ENCODE measurements around the gene PTPRH. TPM values are rescaled to one million over a fixed set of nuclear protein-coding genes. Genes with fewer than 3 reads are reported as not detected.

Gene PTPRH
- total and polyA plus RNA-seq, 9 of the 15 experiments (the other 6 are each of a cell fraction or from before 2014, with no cell fraction given) = 0.87 to 34.3 (median 22.7) TPM

DNA sequence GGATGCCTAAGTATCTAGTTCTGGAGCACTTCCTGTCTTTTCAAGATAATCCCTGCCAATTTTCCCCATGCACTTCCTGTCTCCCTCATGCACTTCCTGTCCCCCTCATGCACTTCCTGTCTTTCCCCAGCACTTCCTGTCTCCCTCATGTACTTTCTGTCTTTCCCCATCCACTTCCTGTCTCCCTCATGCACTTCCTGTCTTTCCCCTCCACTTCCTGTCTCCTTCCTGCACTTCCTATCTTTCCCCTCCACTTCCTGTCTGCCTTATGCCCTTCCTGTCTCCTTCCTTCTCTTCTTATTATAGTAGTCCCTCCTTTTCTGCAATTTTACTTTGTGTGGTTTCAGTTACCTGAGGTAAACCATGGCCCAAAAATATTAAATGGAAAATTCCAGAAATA is 57.3 kb downstream of the PTPRH start (continued):
- TF ChIP-seq, protein P1, sequence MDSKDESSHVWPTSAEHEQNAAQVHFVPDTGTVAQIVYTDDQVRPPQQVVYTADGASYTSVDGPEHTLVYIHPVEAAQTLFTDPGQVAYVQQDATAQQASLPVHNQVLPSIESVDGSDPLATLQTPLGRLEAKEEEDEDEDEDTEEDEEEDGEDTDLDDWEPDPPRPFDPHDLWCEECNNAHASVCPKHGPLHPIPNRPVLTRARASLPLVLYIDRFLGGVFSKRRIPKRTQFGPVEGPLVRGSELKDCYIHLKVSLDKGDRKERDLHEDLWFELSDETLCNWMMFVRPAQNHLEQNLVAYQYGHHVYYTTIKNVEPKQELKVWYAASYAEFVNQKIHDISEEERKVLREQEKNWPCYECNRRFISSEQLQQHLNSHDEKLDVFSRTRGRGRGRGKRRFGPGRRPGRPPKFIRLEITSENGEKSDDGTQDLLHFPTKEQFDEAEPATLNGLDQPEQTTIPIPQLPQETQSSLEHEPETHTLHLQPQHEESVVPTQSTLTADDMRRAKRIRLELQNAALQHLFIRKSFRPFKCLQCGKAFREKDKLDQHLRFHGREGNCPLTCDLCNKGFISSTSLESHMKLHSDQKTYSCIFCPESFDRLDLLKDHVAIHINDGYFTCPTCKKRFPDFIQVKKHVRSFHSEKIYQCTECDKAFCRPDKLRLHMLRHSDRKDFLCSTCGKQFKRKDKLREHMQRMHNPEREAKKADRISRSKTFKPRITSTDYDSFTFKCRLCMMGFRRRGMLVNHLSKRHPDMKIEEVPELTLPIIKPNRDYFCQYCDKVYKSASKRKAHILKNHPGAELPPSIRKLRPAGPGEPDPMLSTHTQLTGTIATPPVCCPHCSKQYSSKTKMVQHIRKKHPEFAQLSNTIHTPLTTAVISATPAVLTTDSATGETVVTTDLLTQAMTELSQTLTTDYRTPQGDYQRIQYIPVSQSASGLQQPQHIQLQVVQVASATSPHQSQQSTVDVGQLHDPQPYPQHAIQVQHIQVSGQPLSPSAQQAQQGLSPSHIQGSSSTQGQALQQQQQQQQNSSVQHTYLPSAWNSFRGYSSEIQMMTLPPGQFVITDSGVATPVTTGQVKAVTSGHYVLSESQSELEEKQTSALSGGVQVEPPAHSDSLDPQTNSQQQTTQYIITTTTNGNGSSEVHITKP (IDR thresholded peaks at IDR 0.05; ENCODE audit: partially characterized antibody) = peak; percentile 21
- TF ChIP-seq OTX1 (CRISPR knock-in tag; IDR thresholded peaks at IDR 0.05) (peak; percentile 83), RBM15 (IDR thresholded peaks at IDR 0.05; ENCODE audit: insufficient read depth, low read length) (no peak), BCOR (IDR thresholded peaks at IDR 0.05) (peak; percentile 34; the same call in 1 of the 2 replicates), NFRKB (IDR thresholded peaks at IDR 0.05; ENCODE audit: low read depth) (peak; percentile 64; the same call in 1 of the 2 replicates), SMARCA4 (IDR thresholded peaks at IDR 0.05) (0 out of 2 replicates have a peak, but pooled peaks have one; percentile 20), ARHGAP35 (IDR thresholded peaks at IDR 0.05; ENCODE audit: partially characterized antibody) (peak; percentile 9), EHMT2 (IDR thresholded peaks at IDR 0.05) (peak; percentile 91), MCM7 (IDR thresholded peaks at IDR 0.05) (peak in 1 of 2 experiments; percentile 33; a peak in 1 of 4 replicates), EP400 (IDR thresholded peaks at IDR 0.05) (peak; percentile 71; the same call in 1 of the 2 replicates), KLF1 (tag; IDR thresholded peaks at IDR 0.05) (no peak), NCOA1 (IDR thresholded peaks at IDR 0.05; ENCODE audit: low read depth) (peak; percentile 80), RBM39 (optimal IDR thresholded peaks at IDR 0.05; ENCODE audit: low read depth, low read length) (no peak), ELF4 (CRISPR knock-in tag; IDR thresholded peaks at IDR 0.05) (peak; percentile 96), TRIM24 (IDR thresholded peaks at IDR 0.05) (peak; percentile 72 to 81), LCOR (CRISPR knock-in tag; IDR thresholded peaks at IDR 0.05) (no peak), DPF2 (IDR thresholded peaks at IDR 0.05) (peak; percentile 55), RBFOX2 (IDR thresholded peaks at IDR 0.05; ENCODE audit: low read depth, low read length) (0 out of 2 replicates have a peak, but pooled peaks have one; percentile 21), MECOM (CRISPR knock-in tag; IDR thresholded peaks at IDR 0.05) (no peak), ILK (tag; IDR thresholded peaks at IDR 0.05; ENCODE audit: borderline replicate concordance, low read depth) (no peak)
- TF ChIP-seq, protein P2, sequence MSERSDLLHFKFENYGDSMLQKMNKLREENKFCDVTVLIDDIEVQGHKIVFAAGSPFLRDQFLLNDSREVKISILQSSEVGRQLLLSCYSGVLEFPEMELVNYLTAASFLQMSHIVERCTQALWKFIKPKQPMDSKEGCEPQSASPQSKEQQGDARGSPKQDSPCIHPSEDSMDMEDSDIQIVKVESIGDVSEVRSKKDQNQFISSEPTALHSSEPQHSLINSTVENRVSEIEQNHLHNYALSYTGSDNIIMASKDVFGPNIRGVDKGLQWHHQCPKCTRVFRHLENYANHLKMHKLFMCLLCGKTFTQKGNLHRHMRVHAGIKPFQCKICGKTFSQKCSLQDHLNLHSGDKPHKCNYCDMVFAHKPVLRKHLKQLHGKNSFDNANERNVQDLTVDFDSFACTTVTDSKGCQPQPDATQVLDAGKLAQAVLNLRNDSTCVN (CRISPR knock-in tag; IDR thresholded peaks at IDR 0.05) = peak; percentile 91
- TF ChIP-seq, protein P3, sequence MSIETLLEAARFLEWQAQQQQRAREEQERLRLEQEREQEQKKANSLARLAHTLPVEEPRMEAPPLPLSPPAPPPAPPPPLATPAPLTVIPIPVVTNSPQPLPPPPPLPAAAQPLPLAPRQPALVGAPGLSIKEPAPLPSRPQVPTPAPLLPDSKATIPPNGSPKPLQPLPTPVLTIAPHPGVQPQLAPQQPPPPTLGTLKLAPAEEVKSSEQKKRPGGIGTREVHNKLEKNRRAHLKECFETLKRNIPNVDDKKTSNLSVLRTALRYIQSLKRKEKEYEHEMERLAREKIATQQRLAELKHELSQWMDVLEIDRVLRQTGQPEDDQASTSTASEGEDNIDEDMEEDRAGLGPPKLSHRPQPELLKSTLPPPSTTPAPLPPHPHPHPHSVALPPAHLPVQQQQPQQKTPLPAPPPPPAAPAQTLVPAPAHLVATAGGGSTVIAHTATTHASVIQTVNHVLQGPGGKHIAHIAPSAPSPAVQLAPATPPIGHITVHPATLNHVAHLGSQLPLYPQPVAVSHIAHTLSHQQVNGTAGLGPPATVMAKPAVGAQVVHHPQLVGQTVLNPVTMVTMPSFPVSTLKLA (conservative IDR thresholded peaks at IDR 0.05) = peak in 1 of 2 experiments; percentile 54; a peak in 1 of 4 replicates
- TF ChIP-seq, protein P4, sequence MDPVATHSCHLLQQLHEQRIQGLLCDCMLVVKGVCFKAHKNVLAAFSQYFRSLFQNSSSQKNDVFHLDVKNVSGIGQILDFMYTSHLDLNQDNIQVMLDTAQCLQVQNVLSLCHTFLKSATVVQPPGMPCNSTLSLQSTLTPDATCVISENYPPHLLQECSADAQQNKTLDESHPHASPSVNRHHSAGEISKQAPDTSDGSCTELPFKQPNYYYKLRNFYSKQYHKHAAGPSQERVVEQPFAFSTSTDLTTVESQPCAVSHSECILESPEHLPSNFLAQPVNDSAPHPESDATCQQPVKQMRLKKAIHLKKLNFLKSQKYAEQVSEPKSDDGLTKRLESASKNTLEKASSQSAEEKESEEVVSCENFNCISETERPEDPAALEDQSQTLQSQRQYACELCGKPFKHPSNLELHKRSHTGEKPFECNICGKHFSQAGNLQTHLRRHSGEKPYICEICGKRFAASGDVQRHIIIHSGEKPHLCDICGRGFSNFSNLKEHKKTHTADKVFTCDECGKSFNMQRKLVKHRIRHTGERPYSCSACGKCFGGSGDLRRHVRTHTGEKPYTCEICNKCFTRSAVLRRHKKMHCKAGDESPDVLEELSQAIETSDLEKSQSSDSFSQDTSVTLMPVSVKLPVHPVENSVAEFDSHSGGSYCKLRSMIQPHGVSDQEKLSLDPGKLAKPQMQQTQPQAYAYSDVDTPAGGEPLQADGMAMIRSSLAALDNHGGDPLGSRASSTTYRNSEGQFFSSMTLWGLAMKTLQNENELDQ (CRISPR knock-in tag; IDR thresholded peaks at IDR 0.05; ENCODE audit: borderline replicate concordance) = 0 out of 2 replicates have a peak, but pooled peaks have one; percentile 48

Measured in K562 (cell line).